HG03439 (cell line): ENCODE data around the gene PSD4.

Experiments used
- ATAC-seq: cut with Tn5 transposase; IDR thresholded peaks from one replicate; pipeline ENCODE4 v1.9.1; 2021; ENCODE audit warnings: mild to moderate bottlenecking, moderate library complexity; ENCODE audit not compliant: unreplicated experiment

Gene PSD4

GRCh38 chr2:113235347-113236226 is 61.8 kb downstream of the PSD4 start:
- peak; percentile 44 for ATAC-seq

DNA sequence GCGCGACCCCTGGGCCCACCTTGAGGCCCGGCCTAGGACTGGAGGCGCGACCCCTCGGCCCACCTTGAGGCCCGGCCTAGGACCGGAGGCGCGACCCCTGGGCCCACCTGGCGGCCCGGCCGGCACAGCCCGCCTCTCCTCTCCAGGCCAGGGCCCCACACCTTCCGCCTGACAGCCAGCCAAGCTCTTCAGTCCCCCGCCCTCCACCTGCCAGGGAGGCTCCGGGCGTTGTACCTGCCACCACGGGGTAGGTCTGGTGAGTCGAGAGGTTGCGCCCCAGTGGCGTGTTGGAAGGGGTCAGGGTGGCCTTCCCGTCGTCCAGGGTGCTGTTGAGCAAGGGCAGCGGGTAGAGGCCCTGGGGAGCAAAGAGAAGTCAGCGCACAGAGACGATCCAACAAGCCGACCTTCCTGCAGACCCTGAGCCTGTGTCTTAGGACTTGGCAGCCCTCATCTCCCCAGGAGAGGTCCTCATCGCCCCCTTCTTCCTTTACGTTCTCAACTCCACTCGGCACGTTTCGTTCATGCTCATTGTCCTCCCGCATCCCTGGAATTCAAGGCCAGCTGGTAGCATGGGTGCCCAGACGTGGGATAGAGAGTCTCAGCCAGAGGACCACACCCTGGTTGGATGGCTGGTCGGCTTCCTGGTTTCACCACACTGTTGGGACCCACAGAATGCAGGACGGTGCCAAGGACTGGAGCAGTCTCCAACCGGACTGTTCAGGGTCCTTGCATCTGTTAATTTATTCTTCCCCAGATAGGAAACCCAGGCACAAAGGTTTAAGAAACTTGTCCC is 62.8 kb downstream of the PSD4 start:
- ATAC-seq = no peak

GRCh38 chr2:113237604-113238160 is 63.9 kb downstream of the PSD4 start:
- ATAC-seq = no peak

- ATAC-seq = no peak
Measured at GRCh38 chr2:113238871-113239839, 65.4 kb downstream of the PSD4 start.

DNA sequence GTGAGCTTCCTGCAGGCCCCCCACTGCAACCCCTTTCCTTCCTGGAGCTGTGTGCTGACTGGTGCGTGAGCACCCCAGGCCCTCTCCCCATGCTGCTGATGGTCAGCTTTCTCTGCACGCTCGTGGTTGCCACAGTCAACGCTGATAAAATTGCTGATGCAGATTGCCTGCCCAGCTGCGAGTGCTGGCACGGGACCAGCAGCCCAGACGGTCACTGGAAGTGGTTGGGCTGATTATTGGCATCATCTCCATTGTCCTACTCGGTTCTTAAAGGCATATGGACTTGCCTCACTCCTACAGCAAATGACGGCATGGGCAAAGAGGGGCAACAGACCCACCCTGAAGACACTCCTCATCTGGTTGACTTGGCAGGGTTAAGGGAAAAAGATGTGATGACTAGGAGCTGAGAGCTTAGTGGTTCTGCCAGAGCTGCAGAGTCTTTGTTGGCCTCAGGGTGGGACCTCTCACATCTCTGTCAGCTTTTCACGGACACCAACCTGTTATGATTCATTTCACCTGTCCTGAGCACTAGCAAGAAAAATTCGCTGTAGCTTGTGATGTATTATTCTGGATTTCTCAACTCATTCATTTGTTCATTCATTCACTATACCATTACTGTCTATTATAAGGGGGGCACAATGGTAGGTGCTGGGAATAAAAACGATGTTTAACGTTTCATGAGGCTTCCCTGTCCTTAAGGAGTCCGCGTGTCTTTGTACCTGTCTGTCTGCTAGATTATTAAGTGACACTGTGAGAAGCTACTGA is 66.6 kb downstream of the PSD4 start:
- ATAC-seq = no peak

- ATAC-seq = no peak
Measured at GRCh38 chr2:113240915-113241911, 67.4 kb downstream of the PSD4 start.

DNA sequence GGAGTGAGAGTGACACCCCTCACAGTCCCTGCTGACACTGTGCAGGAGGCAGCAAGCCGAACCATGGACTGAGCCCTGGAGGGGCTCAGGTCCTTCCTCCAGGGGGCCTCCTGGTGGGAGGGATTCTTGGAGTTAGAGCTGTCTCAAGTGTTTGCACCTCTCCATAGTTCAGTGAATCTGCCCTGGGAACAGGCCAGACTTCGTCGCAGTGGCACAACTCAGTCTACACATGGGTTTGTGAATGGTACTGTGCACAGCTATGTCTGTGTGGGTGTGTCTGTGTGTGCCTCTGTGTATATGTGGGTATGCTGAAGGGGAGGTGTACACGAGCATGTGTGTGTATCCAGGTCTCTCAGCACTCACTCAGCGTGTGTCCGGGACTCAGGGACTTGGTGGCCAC is 68.6 kb downstream of the PSD4 start:
- no peak for ATAC-seq

- no peak for ATAC-seq
Measured at GRCh38 chr2:113245276-113245711, 71.5 kb downstream of the PSD4 start.

GRCh38 chr2:113246606-113247005 is 72.8 kb downstream of the PSD4 start:
- ATAC-seq = no peak

DNA sequence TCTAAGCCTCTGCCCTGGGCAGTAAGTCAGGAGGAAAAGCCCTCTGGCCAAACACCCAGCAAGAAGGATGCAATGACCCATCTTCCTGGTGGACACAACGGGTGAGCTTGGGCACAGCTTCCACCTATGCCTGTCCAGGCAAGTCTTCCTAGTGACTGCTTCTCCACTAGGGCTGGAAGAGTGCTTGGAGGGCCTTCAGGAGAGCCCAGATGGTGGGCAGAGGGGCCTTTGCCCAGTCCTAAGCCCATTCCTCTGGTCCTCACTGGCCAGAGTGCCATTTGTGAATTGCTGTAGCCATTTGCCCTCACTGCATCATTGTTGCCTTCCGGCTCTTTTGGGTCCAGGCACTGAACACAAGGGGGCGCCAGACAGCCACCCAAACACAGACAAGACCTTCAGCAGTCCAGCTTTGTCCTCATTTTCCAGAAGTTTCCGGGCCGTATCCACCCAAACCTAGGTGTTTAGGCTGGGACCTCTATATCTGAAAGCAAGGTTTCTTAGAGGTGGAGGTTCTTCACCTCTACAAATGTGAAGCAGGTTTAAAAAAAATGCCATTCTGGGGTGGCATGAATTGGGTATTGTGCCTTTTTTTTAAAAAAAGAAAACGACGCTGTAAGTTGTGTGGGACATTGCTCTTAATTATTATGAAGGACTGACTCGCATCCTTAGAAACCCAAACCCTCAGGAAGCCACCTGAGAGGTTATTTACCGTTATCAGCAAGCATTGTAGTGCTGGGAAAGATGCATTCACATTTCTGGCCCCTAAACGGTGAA is 75.4 kb downstream of the PSD4 start:
- no peak for ATAC-seq

- ATAC-seq = no peak
Measured at GRCh38 chr2:113251118-113251517, 77.3 kb downstream of the PSD4 start.

DNA sequence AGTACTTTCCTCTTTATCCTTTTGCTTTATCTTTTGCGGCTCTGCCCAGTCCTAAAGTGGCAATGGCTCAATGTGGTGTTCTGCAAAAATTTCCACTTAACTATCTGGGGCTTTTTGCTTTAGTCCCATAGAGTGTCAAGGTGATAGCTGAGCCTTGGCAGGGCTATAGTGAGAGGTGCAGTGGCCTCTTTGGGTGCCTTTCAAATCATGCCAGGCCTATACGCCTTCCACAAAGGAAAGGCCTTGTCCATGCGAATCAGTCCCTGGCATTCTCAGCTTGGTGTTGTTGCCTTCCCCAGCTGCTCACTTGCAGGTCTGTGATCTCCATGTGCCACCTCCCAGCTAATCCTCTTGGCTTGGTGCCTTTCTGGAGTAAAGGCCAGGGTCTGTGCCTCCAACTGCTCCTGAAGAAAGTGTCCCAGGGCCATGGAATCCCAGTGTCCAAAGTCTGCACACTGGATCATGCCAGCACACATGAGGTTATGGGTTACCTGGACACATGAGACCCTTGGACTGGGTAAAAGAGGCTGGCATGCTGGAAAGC is 78.3 kb downstream of the PSD4 start:
- ATAC-seq = no peak

GRCh38 chr2:113253453-113253852 is 79.7 kb downstream of the PSD4 start:
- no peak for ATAC-seq

- no peak for ATAC-seq
Measured at GRCh38 chr2:113255140-113256070, 81.6 kb downstream of the PSD4 start.

GRCh38 chr2:113257516-113258264 is 83.9 kb downstream of the PSD4 start:
- ATAC-seq = no peak
